Lower leg skin (tissue), 4 donors: ENCODE measurements around the gene CC2D1A. TPM values are rescaled to one million over a fixed set of nuclear protein-coding genes. Genes with fewer than 3 reads are reported as not detected.
"Not testable (repeated sequence)": the region's sequence is repeated elsewhere in the genome, so short reads cannot be mapped to it uniquely, and the experiment has no call there.

ENCODE experiments used
- DNase-seq, 2 donors: peaks; one replicate each; pipeline ENCODE4 v3.0.0-alpha.2; 2019; ENCODE audit warnings: low spot score in 2 of 2
- H3K4me3 ChIP-seq: fragments of 200-600 bp; sonication (generic); 2 replicates; pipeline ENCODE4 v1.5.1; 2017; ENCODE audit warnings: mild to moderate bottlenecking, low read depth; ENCODE audit not compliant: poor library complexity, severe bottlenecking
- CTCF ChIP-seq, 3 donors: fragments of 450-650 bp; IDR thresholded peaks; one replicate each; pipeline ENCODE4 v1.5.1; 2016; ENCODE audit warnings: antibody characterized with exemption in 3 of 3, mild to moderate bottlenecking in 3 of 3, moderate library complexity in 2 of 3
- POLR2A ChIP-seq, 2 donors: fragments of 450-650 bp; IDR thresholded peaks; one replicate each; pipeline ENCODE4 v1.6.1; 2016 to 2017; ENCODE audit warnings: antibody characterized with exemption in 2 of 2, mild to moderate bottlenecking in 1 of 2, moderate library complexity in 1 of 2
- WGBS, 2 donors: methylation state at CpG; one replicate each; pipeline ENCODE4 v1.1.5; 2018; 5-methylcytosine and 5-hydroxymethylcytosine counted together
- intact Hi-C: fragments of 100-400 bp; cut with DNase I; formaldehyde crosslinking; loops from one replicate; pipeline ENCODE4 v1.15.0; 2023; ENCODE audit warnings: low total_unique reads
- total RNA-seq, 4 donors: library from RNA; depleted of rRNA; stranded (reverse); fragments of >200 nt; gene quantifications; one replicate each; pipeline ENCODE4 v1.1.0, GENCODE V29; 2016

Gene CC2D1A
- total RNA-seq, 4 donors from 2014 or later: 48.9 to 104 (median 54.8) TPM

GRCh38 chr19:13914777-13915176 is 8.8 kb downstream of the CC2D1A start:
- H3K4me3 ChIP-seq: no peak overlapping the region
- no peak for DNase-seq
- TF ChIP-seq CTCF (IDR thresholded peaks at IDR 0.05): no peak
- 78 to 83% methylated on average over 3 of the region's 3 CpGs for WGBS, 2 donors
- intact Hi-C loops: no loop called here

DNA sequence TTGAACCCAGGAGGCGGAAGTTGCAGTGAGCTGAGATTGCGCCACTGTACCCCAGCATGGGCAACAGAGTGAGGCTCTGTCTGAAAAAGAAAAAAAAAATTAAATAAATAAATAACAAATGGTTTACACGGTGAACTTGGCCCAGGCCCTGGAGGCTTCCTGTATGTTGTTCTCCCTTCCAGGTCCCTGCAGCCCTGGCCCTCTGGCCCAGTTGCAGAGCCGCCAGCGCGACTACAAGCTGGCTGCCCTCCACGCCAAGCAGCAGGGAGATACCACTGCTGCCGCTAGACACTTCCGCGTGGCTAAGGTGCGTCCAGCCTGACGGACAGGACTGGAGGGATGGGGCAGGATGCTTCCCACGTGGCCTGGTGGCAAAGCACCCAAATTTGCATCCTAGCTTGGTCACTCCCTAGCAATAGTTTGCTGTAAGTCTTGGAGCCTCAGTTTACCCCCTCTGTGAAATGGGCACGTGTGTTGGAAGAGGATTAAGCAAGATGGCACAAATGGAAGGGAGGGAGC is 11.9 kb downstream of the CC2D1A start:
- WGBS, 2 donors: 87 to 88% methylated on average over 14 of the region's 14 CpGs
- intact Hi-C loops: no loop called here
- H3K4me3 ChIP-seq: no peak overlapping the region
- TF ChIP-seq POLR2A (IDR thresholded peaks at IDR 0.05) (no peak), CTCF (IDR thresholded peaks at IDR 0.05) (no peak)
- no peak for DNase-seq

DNA sequence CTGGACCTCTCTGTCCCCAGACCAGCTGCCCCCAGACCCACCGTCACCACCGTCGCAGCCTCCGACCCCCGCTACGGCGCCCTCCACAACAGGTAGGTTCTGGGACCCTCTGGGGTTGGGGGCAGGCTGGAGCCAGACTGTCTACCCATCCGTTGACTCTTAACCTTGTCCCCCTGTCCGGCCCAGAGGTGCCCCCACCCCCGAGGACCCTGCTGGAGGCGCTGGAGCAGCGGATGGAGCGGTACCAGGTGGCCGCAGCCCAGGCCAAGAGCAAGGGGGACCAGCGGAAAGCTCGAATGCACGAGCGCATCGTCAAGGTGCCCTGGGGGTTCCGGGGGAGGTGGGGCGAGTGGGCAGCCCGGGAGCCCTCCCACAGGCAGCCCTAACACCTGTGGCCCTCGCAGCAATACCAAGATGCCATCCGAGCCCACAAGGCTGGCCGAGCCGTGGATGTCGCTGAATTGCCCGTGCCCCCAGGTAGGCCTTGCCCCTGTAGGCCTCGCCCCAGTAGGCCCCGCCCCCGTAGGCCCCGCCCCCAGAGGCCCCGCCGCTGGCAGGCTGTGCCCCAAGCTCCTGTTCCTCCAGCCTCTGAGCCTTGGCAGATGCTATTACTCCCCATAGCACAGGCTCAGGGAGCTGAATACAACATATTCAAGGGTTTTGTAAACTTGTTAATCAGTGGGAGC is 12.9 kb downstream of the CC2D1A start:
- DNase-seq: no peak
- intact Hi-C loops: no loop called here
- TF ChIP-seq CTCF (IDR thresholded peaks at IDR 0.05) (no peak), POLR2A (IDR thresholded peaks at IDR 0.05) (no peak)
- no peak overlapping the region for H3K4me3 ChIP-seq
- 85 to 87% methylated on average over 22 to 26 of the region's 34 CpGs for WGBS, 2 donors

GRCh38 chr19:13920524-13920923 is 14.5 kb downstream of the CC2D1A start:
- intact Hi-C loops: no loop called here
- 100% methylated on average over 10 to 11 of the region's 11 CpGs for WGBS, 2 donors
- H3K4me3 ChIP-seq: no peak overlapping the region
- no peak for DNase-seq
- TF ChIP-seq POLR2A (IDR thresholded peaks at IDR 0.05) (no peak), CTCF (IDR thresholded peaks at IDR 0.05) (no peak)

GRCh38 chr19:13920940-13921747 is 15.1 kb downstream of the CC2D1A start:
- intact Hi-C loops: no loop called here
- no peak for DNase-seq
- 80 to 83% methylated on average over 2 of the region's 2 CpGs for WGBS, 2 donors
- TF ChIP-seq POLR2A (IDR thresholded peaks at IDR 0.05) (no peak), CTCF (IDR thresholded peaks at IDR 0.05) (no peak)
- no peak overlapping the region for H3K4me3 ChIP-seq

DNA sequence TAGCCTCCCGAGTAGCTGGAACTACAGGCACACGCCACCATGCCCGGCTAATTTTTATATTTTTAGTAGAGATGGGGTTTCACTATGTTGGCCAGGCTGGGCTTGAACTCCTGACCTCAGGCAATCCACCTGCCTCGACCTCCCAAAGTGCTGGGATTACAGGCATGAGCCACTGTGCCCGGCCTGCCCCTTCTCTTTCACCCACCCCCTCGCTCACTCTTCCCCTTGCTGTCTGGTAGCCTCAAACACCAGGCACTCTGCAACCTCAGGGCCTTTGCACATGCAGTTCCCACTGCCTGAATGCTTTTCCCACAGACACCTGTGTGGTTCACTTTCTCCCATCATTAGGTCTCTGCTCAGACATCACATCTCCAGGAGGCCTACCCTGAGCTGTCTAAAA is 16.1 kb downstream of the CC2D1A start:
- H3K4me3 ChIP-seq, DNase-seq, intact Hi-C loops: not testable (repeated sequence)
- WGBS, 2 donors: 96 to 100% methylated on average over 6 of the region's 6 CpGs
